Measurements from ENCODE around the gene RNASE9.

RNASE9 gene

DNA sequence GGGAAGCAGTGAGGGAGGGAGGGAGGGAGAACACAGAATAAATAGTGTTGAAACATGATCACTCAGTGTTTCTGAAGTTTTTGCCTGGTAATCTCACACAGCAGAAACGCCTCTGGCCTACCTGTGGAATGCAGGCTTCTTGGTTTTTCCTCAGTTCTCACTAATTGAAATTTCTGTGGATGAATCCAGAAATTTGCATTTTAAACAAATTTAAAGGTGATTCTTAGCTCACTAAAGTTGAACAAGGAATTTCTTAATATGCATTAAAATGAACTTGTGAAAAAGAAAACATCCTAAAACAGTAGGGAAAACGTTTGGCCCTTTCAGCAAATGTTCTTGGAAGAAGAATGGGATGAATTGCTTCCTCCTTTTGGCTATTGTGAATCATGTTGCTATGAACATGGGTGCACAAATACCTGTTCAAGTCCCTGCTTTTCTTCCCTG, 1.4 kb downstream of the RNASE9 start:
- H4K20me1 ChIP-seq (ENCODE audit: insufficient read depth, low read length, poor library complexity, severe bottlenecking) = no peaks in the 10 kb centered on the region
- H3K79me2 ChIP-seq (ENCODE audit: insufficient read depth, low read length) = no peaks in the 10 kb centered on the region
- H3K4me2 ChIP-seq (ENCODE audit: low read depth, low read length, poor library complexity, severe bottlenecking) = no peak overlapping the region
- H3K4me3 ChIP-seq (ENCODE audit: low read length, poor library complexity, severe bottlenecking) = no peak overlapping the region
- TF ChIP-seq CTCF (conservative IDR thresholded peaks at IDR 0.05; ENCODE audit: low read length) (no peak), EZH2phosphoT487 (IDR thresholded peaks at IDR 0.05; ENCODE audit: borderline replicate concordance) (no peak)
- H3K9me3 ChIP-seq (ENCODE audit: insufficient read depth, low read depth, low read length) = no peaks in the 10 kb centered on the region
- H3K36me3 ChIP-seq (ENCODE audit: insufficient read depth, low read length) = no peaks in the 10 kb centered on the region
- H2AFZ ChIP-seq (ENCODE audit: low read length) = no peak overlapping the region
- H3F3A ChIP-seq (ENCODE audit: low read depth) = no peaks in the 10 kb centered on the region
- no peak overlapping the region for H3K9ac ChIP-seq (ENCODE audit: low read depth, low read length, poor library complexity, severe bottlenecking)
- no peaks in the 10 kb centered on the region for H3K4me1 ChIP-seq (ENCODE audit: insufficient read depth, low read length, poor library complexity, severe bottlenecking)
- no peaks in the 10 kb centered on the region for H3K9me2 ChIP-seq (replicated peaks; ENCODE audit: low read depth, low read length)
- no peaks in the 10 kb centered on the region for H3K27me3 ChIP-seq (ENCODE audit: insufficient read depth, low read length, poor library complexity, severe bottlenecking)

DNA sequence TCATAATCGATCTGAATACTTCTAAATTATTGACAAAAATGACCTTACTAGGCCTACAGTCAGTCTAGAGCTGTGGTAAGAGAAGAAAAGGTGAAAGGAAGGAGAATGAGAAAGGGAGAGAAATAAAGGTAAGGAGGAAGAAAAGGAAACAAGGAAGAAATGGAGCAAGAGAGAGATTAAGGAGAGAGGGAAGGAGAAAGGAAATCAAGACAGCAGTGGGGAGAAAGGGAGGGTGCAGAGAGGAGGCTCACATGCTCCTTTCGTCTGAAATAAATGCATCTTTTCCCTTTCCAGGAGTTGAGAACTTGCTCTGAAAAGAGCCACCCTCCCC, 3.7 kb downstream of the RNASE9 start:
- Histone ChIP-seq H2AFZ (ENCODE audit: low read length) (no peak overlapping the region), H3F3A (ENCODE audit: low read depth) (no peaks in the 10 kb centered on the region), H3K36me3 (ENCODE audit: insufficient read depth, low read length) (no peaks in the 10 kb centered on the region), H3K4me3 (ENCODE audit: low read length, poor library complexity, severe bottlenecking) (no peak overlapping the region), H3K4me1 (ENCODE audit: insufficient read depth, low read length, poor library complexity, severe bottlenecking) (no peaks in the 10 kb centered on the region), H3K27me3 (ENCODE audit: insufficient read depth, low read length, poor library complexity, severe bottlenecking) (no peaks in the 10 kb centered on the region), H3K9ac (ENCODE audit: low read depth, low read length, poor library complexity, severe bottlenecking) (no peak overlapping the region), H3K79me2 (ENCODE audit: insufficient read depth, low read length) (no peaks in the 10 kb centered on the region), H3K4me2 (ENCODE audit: low read depth, low read length, poor library complexity, severe bottlenecking) (no peak overlapping the region), H4K20me1 (ENCODE audit: insufficient read depth, low read length, poor library complexity, severe bottlenecking) (no peaks in the 10 kb centered on the region), H3K9me3 (ENCODE audit: insufficient read depth, low read depth, low read length) (no peaks in the 10 kb centered on the region), H3K9me2 (replicated peaks; ENCODE audit: low read depth, low read length) (no peaks in the 10 kb centered on the region)
- TF ChIP-seq EZH2phosphoT487 (IDR thresholded peaks at IDR 0.05; ENCODE audit: borderline replicate concordance) (no peak), CTCF (conservative IDR thresholded peaks at IDR 0.05; ENCODE audit: low read length) (no peak)

GRCh38 chr14:20556500-20557211, 4.2 kb downstream of the RNASE9 start:
- H3K36me3 ChIP-seq (ENCODE audit: insufficient read depth, low read length) = no peaks in the 10 kb centered on the region
- no peak overlapping the region for H3K4me3 ChIP-seq (ENCODE audit: low read length, poor library complexity, severe bottlenecking)
- H3K9me2 ChIP-seq (replicated peaks; ENCODE audit: low read depth, low read length) = no peaks in the 10 kb centered on the region
- TF ChIP-seq EZH2phosphoT487 (IDR thresholded peaks at IDR 0.05; ENCODE audit: borderline replicate concordance) (no peak), CTCF (conservative IDR thresholded peaks at IDR 0.05; ENCODE audit: low read length) (no peak)
- no peaks in the 10 kb centered on the region for H3K27me3 ChIP-seq (ENCODE audit: insufficient read depth, low read length, poor library complexity, severe bottlenecking)
- no peaks in the 10 kb centered on the region for H3K4me1 ChIP-seq (ENCODE audit: insufficient read depth, low read length, poor library complexity, severe bottlenecking)
- H4K20me1 ChIP-seq (ENCODE audit: insufficient read depth, low read length, poor library complexity, severe bottlenecking) = no peaks in the 10 kb centered on the region
- no peaks in the 10 kb centered on the region for H3F3A ChIP-seq (ENCODE audit: low read depth)
- H3K9ac ChIP-seq (ENCODE audit: low read depth, low read length, poor library complexity, severe bottlenecking) = no peak overlapping the region
- H2AFZ ChIP-seq (ENCODE audit: low read length) = no peak overlapping the region
- H3K79me2 ChIP-seq (ENCODE audit: insufficient read depth, low read length) = no peaks in the 10 kb centered on the region
- H3K9me3 ChIP-seq (ENCODE audit: insufficient read depth, low read depth, low read length) = no peaks in the 10 kb centered on the region
- no peak overlapping the region for H3K4me2 ChIP-seq (ENCODE audit: low read depth, low read length, poor library complexity, severe bottlenecking)

Data from Loucy (cell line).